ENCODE measurements around the gene NAA60. TPM values are rescaled to one million over a fixed set of nuclear protein-coding genes. Genes with fewer than 3 reads are reported as not detected.

The NAA60 gene
- total and polyA plus RNA-seq, 2 donors from 2014 or later = 51.6 to 66.6 TPM

DNA sequence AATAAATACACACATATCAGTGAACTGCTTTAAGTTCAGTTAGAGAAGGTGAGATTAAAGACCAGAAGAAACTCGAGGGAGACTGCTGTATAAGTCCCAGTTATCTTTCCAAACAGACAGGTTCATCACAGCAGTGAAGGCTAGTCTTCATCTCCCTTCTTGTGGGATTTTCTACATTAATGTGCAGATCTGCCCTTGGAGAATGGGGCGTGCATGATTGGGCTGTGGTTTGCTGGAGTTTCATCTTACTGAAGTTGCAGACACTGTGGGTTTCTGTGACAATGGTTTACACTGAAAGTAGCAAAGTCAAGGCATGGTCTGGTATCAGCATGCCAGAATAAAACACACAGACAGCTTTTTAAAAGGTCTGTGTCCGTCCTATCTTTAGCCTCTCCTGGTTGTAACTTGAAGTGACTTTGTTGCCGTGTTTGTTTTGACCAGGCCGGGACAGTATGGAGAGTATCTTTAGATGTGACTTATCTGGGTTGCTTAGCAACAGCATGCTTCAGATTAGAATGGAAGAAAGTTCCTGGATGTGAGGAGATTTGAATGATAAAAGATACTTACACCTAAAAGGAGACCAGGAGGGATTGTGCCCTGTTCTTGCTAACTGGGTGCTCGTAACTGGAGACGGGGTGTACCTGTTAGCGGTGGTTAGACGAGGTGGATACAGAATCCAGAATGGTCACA, 16.1 kb downstream of the NAA60 start:
- TF ChIP-seq, protein P1, sequence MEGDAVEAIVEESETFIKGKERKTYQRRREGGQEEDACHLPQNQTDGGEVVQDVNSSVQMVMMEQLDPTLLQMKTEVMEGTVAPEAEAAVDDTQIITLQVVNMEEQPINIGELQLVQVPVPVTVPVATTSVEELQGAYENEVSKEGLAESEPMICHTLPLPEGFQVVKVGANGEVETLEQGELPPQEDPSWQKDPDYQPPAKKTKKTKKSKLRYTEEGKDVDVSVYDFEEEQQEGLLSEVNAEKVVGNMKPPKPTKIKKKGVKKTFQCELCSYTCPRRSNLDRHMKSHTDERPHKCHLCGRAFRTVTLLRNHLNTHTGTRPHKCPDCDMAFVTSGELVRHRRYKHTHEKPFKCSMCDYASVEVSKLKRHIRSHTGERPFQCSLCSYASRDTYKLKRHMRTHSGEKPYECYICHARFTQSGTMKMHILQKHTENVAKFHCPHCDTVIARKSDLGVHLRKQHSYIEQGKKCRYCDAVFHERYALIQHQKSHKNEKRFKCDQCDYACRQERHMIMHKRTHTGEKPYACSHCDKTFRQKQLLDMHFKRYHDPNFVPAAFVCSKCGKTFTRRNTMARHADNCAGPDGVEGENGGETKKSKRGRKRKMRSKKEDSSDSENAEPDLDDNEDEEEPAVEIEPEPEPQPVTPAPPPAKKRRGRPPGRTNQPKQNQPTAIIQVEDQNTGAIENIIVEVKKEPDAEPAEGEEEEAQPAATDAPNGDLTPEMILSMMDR (IDR thresholded peaks at IDR 0.05; ENCODE audit: borderline replicate concordance, extremely low read depth, insufficient read depth) = no peak
- no peak for DNase-seq
- peaks cover 7 to 35% (median 31%) of the 10 kb centered on the region in 3 donors for H3K4me1 ChIP-seq (ENCODE audit: control insufficient read depth in 2 of 3, insufficient read depth in 2 of 3, low read depth in 1 of 3, low read length in 3 of 3)
- no peaks in the 10 kb centered on the region for H3K27me3 ChIP-seq (ENCODE audit: control insufficient read depth, insufficient read depth, low read length)
- peak overlapping the region; percentile 81 to 98 for H3K27ac ChIP-seq (ENCODE audit: low read depth in 2 of 2, low read length in 2 of 2)
- H3K36me3 ChIP-seq (ENCODE audit: control insufficient read depth in 2 of 3, insufficient read depth in 3 of 3, low read length in 3 of 3) = no peaks in the 10 kb centered on the region
- FAIRE-seq = no peak
- H3K9me3 ChIP-seq (ENCODE audit: control insufficient read depth in 2 of 3, insufficient read depth in 1 of 3, low read length in 3 of 3) = no peaks in the 10 kb centered on the region
- peak overlapping the region; percentile 82 to 90 (median 88) for H3K4me3 ChIP-seq (ENCODE audit: low read length in 3 of 3)
- peak overlapping the region in 2 of 3 donors; percentile 33 to 97 for H3K9ac ChIP-seq (ENCODE audit: low read length in 3 of 3)
- intact Hi-C loops (cut with DNase I) = no loop called here

- Histone ChIP-seq H3K27ac (ENCODE audit: low read depth in 2 of 2, low read length in 2 of 2) (peak overlapping the region; percentile 81 to 98), H3K4me1 (ENCODE audit: control insufficient read depth in 2 of 3, insufficient read depth in 2 of 3, low read depth in 1 of 3, low read length in 3 of 3) (peaks cover 7 to 38% (median 31%) of the 10 kb centered on the region in 3 donors), H3K27me3 (ENCODE audit: control insufficient read depth, insufficient read depth, low read length) (no peaks in the 10 kb centered on the region), H3K36me3 (ENCODE audit: control insufficient read depth in 2 of 3, insufficient read depth in 3 of 3, low read length in 3 of 3) (no peaks in the 10 kb centered on the region), H3K9ac (ENCODE audit: low read length in 3 of 3) (peak overlapping the region in 2 of 3 donors; percentile 33 to 97), H3K4me3 (ENCODE audit: low read length in 3 of 3) (peak overlapping the region in 2 of 3 donors; percentile 88 to 90), H3K9me3 (ENCODE audit: control insufficient read depth in 2 of 3, insufficient read depth in 1 of 3, low read length in 3 of 3) (no peaks in the 10 kb centered on the region)
- no peak for FAIRE-seq
- intact Hi-C loops (cut with DNase I) = no loop called here
- TF ChIP-seq, protein P1 (IDR thresholded peaks at IDR 0.05; ENCODE audit: borderline replicate concordance, extremely low read depth, insufficient read depth) = no peak
- peak in 1 of 5 donors; percentile 29 for DNase-seq
Observed at GRCh38 chr16:3460121-3460520, 16.6 kb downstream of the NAA60 start.

GRCh38 chr16:3460585-3460984, 17.1 kb downstream of the NAA60 start:
- H3K9me3 ChIP-seq (ENCODE audit: control insufficient read depth in 2 of 3, insufficient read depth in 1 of 3, low read length in 3 of 3) = no peaks in the 10 kb centered on the region

More at GRCh38 chr16:3460585-3460984, 17.1 kb downstream of the NAA60 start:
- H3K4me1 ChIP-seq (ENCODE audit: control insufficient read depth in 2 of 3, insufficient read depth in 2 of 3, low read depth in 1 of 3, low read length in 3 of 3) = peaks cover 7 to 41% (median 31%) of the 10 kb centered on the region in 3 donors
- peak overlapping the region; percentile 28 to 81 for H3K27ac ChIP-seq (ENCODE audit: low read depth in 2 of 2, low read length in 2 of 2)
- peak overlapping the region in 1 of 3 donors; percentile 97 for H3K9ac ChIP-seq (ENCODE audit: low read length in 3 of 3)
- no peaks in the 10 kb centered on the region for H3K27me3 ChIP-seq (ENCODE audit: control insufficient read depth, insufficient read depth, low read length)
- FAIRE-seq (no peak), DNase-seq (peak in 1 of 5 donors; percentile 25)
- TF ChIP-seq, protein P1 (IDR thresholded peaks at IDR 0.05; ENCODE audit: borderline replicate concordance, extremely low read depth, insufficient read depth) = no peak
- peaks cover 0 to 2% (median 0%) of the 10 kb centered on the region in 3 donors for H3K36me3 ChIP-seq (ENCODE audit: control insufficient read depth in 2 of 3, insufficient read depth in 3 of 3, low read length in 3 of 3)
- intact Hi-C loops (cut with DNase I) = no loop called here
- H3K4me3 ChIP-seq (ENCODE audit: low read length in 3 of 3) = peak overlapping the region in 1 of 3 donors; percentile 90
